GM12878 (cell line): ENCODE measurements around the gene ASB15. TPM values are rescaled to one million over a fixed set of nuclear protein-coding genes. Genes with fewer than 3 reads are reported as not detected.

Source experiments
- ATAC-seq: fragments of 200-7000 bp; cut with Tn5 transposase; 3 replicates; pipeline ENCODE4 v1.9.1; 2020; ENCODE audit warnings: mild to moderate bottlenecking, moderate library complexity
- BruUV-seq: library from RNA; stranded (reverse); fragments of 400-500 nt; replicated peaks from 2 replicates; lab custom pipeline; 2021; lab: Mats Ljungman, UMichigan
- CTCF ChIA-PET: fragments of 300-600 bp; sonication (Branson Sonifier 250); formaldehyde crosslinking; extraction: SDS; loops from one replicate; lab custom pipeline; 2021; ENCODE audit warnings: inconsistent platforms; lab: Yijun Ruan, JAX
- POLR2A ChIA-PET: fragments of 350-600 bp; formaldehyde crosslinking; extraction: SDS; loops from one replicate; lab custom pipeline; 2021; ENCODE audit warnings: inconsistent platforms; lab: Charles Lee
- RAD21 ChIA-PET: fragments of 300-600 bp; sonication (Branson Sonifier 250); formaldehyde crosslinking; loops from one replicate; lab custom pipeline; 2023; ENCODE audit warnings: antibody characterized with exemption; ENCODE audit not compliant: unreplicated experiment; lab: Charles Lee
- SMC1A ChIA-PET: fragments of 300-600 bp; sonication (Branson Sonifier 250); formaldehyde crosslinking; loops from one replicate; lab custom pipeline; 2023; ENCODE audit not compliant: unreplicated experiment, uncharacterized antibody; lab: Charles Lee
- DNase-seq: peaks from one replicate; pipeline ENCODE4 v3.0.0-alpha.2; 2011; ENCODE audit warnings: low read depth, low spot score
- FAIRE-seq: peaks from 3 replicates; lab custom pipeline; 2011; peaks lifted over from hg19 to GRCh38; lab: Jason Lieb, UNC
- H2AFZ ChIP-seq: 2 replicates; pipeline ENCODE4 v1.6.0; 2011; ENCODE audit warnings: low read depth, low read length, control low read depth; ENCODE audit not compliant: control insufficient read depth
- H3K27ac ChIP-seq: 2 replicates; pipeline ENCODE4 v1.5.1; 2011; ENCODE audit warnings: control low read depth; ENCODE audit not compliant: control insufficient read depth, insufficient read depth
- H3K27me3 ChIP-seq, 2 experiments: replicated peaks in 1 of 2; 2 replicates each; pipeline versions ENCODE4 v1.6.0 to v1.6.1; 2011; ENCODE audit warnings: low read length in 1 of 2; ENCODE audit not compliant: control insufficient read depth in 2 of 2, insufficient read depth in 2 of 2
- H3K36me3 ChIP-seq, 2 experiments: 2 replicates each; pipeline ENCODE4 v1.5.1; 2011; ENCODE audit warnings: low read length in 1 of 2; ENCODE audit not compliant: control insufficient read depth in 2 of 2, insufficient read depth in 2 of 2
- H3K4me1 ChIP-seq: 2 replicates; pipeline ENCODE4 v1.6.1; 2011; ENCODE audit warnings: mild to moderate bottlenecking, low read length, moderate library complexity, mixed read lengths; ENCODE audit not compliant: control insufficient read depth, insufficient read depth
- H3K4me2 ChIP-seq: 2 replicates; pipeline ENCODE4 v1.6.0; 2011; ENCODE audit warnings: control low read depth; ENCODE audit not compliant: control insufficient read depth, insufficient read depth
- H3K4me3 ChIP-seq: fragments of 200-600 bp; sonication (generic); 2 replicates; pipeline ENCODE4 v1.5.1; 2016
- H3K79me2 ChIP-seq: 2 replicates; pipeline ENCODE4 v1.6.0; 2011; ENCODE audit warnings: low read length; ENCODE audit not compliant: control insufficient read depth, insufficient read depth
- H3K9ac ChIP-seq: 2 replicates; pipeline ENCODE4 v1.8.0; 2011; ENCODE audit warnings: low read length, control low read depth, mixed read lengths; ENCODE audit not compliant: control insufficient read depth, insufficient read depth
- H3K9me3 ChIP-seq: replicated peaks from 3 replicates; pipeline ENCODE4 v1.5.1; 2011; ENCODE audit warnings: mild to moderate bottlenecking, low read length; ENCODE audit not compliant: control insufficient read depth, insufficient read depth
- H4K20me1 ChIP-seq: 2 replicates; pipeline ENCODE4 v1.6.0; 2011; ENCODE audit not compliant: control insufficient read depth, insufficient read depth
- BHLHE40 ChIP-seq, 2 experiments: fragments of 450-650 bp in 1 of 2; IDR thresholded peaks; 2 replicates each; pipeline ENCODE4 v1.6.1; 2011 to 2017; ENCODE audit warnings: low read depth in 2 of 2, borderline replicate concordance in 1 of 2, improper control_type of control experiment in 1 of 2, low read length in 1 of 2, mild to moderate bottlenecking in 1 of 2
- CBFB ChIP-seq: IDR thresholded peaks from 2 replicates; pipeline ENCODE4 v1.6.1; 2016; ENCODE audit warnings: antibody characterized with exemption, low read depth
- ELK1 ChIP-seq: IDR thresholded peaks from 2 replicates; pipeline ENCODE4 v1.6.1; 2012; ENCODE audit warnings: low read depth, low read length, improper control_type of control experiment
- HDAC6 ChIP-seq: fragments of 200-600 bp; sonication (generic); IDR thresholded peaks from one replicate; pipeline ENCODE4 v1.8.0; 2017; ENCODE audit warnings: antibody characterized with exemption; ENCODE audit not compliant: unreplicated experiment
- IKZF1 ChIP-seq: fragments of 450-650 bp; conservative IDR thresholded peaks from 2 replicates; pipeline ENCODE4 v1.6.1; 2017; ENCODE audit warnings: antibody characterized with exemption, mild to moderate bottlenecking
- RB1 ChIP-seq: fragments of 450-650 bp; formaldehyde crosslinking; IDR thresholded peaks from 2 replicates; pipeline ENCODE4 v1.6.1; 2017; ENCODE audit warnings: mild to moderate bottlenecking, borderline replicate concordance
- RCOR1 ChIP-seq: conservative IDR thresholded peaks from 2 replicates; pipeline ENCODE4 v1.6.1; 2012; ENCODE audit warnings: low read depth, low read length, improper control_type of control experiment
- RELA ChIP-seq: fragments of 450-650 bp; IDR thresholded peaks from 2 replicates; pipeline ENCODE4 v1.8.0; 2014; ENCODE audit warnings: borderline replicate concordance; ENCODE audit not compliant: partially characterized antibody
- SMAD1 ChIP-seq: fragments of 450-650 bp; IDR thresholded peaks from 2 replicates; pipeline ENCODE4 v1.6.1; 2018; ENCODE audit warnings: mild to moderate bottlenecking, low read depth; ENCODE audit not compliant: partially characterized antibody
- SMARCA5 ChIP-seq: fragments of 450-650 bp; IDR thresholded peaks from 2 replicates; pipeline ENCODE4 v1.6.1; 2017; ENCODE audit warnings: mild to moderate bottlenecking
- SMC3 ChIP-seq: IDR thresholded peaks from 2 replicates; pipeline ENCODE4 v1.6.1; 2011; ENCODE audit warnings: low read length, improper control_type of control experiment, borderline replicate concordance
- SRF ChIP-seq, 2 experiments: IDR thresholded peaks; 2 replicates each; pipeline ENCODE4 v1.6.1; 2011; ENCODE audit warnings: low read depth in 2 of 2, low read length in 2 of 2, mild to moderate bottlenecking in 1 of 2, moderate library complexity in 1 of 2
- STAT1 ChIP-seq: fragments of 450-650 bp; conservative IDR thresholded peaks from 2 replicates; pipeline ENCODE4 v1.6.1; 2014; ENCODE audit warnings: antibody characterized with exemption, mild to moderate bottlenecking
- USF1 ChIP-seq: IDR thresholded peaks from 2 replicates; pipeline ENCODE4 v1.6.1; 2011; ENCODE audit warnings: borderline replicate concordance, low read depth, mild to moderate bottlenecking, moderate library complexity, mixed read lengths, low read length; ENCODE audit not compliant: insufficient read depth; ENCODE audit errors: extremely low read length
- ZNF384 ChIP-seq: IDR thresholded peaks from 2 replicates; pipeline ENCODE4 v1.6.1; 2012; ENCODE audit warnings: low read depth, mild to moderate bottlenecking, low read length, improper control_type of control experiment, borderline replicate concordance
- ZNF622 ChIP-seq: fragments of 450-650 bp; IDR thresholded peaks from 2 replicates; pipeline ENCODE4 v1.6.1; 2017; ENCODE audit warnings: mild to moderate bottlenecking, inconsistent platforms
- WGBS: methylation state at CpG from one replicate; pipeline ENCODE4 v1.1.6; 2016; ENCODE audit warnings: low lambda C conversion rate; ENCODE audit not compliant: insufficient replicate concordance, insufficient coverage; ENCODE audit errors: missing lambda C conversion rate; 5-methylcytosine and 5-hydroxymethylcytosine counted together
- in situ Hi-C: fragments of 300-500 bp; cut with MboI; formaldehyde crosslinking; loops from 9 replicates; pipeline ENCODE4 v1.14.3; 2018; ENCODE audit warnings: mixed read lengths
- intact Hi-C: fragments of 100-400 bp; cut with micrococcal nuclease; formaldehyde crosslinking; loops from one replicate; pipeline ENCODE4 v1.14.2; 2022; ENCODE audit not compliant: unreplicated experiment
- polyA plus RNA-seq, 11 experiments: library from polyadenylated mRNA; depleted of rRNA in 4 of 11; unstranded in 6 of 11; stranded (reverse) in 5 of 11; fragments of >200 nt; fragmentation: Nextera tagmentation in 4 of 11; fragmentation: Illumina TruSeq in 1 of 11; extraction: Ambion mirVana in 4 of 11; extraction: Trizol in 1 of 11; gene quantifications; 1 replicate in 1 of 11; 2 replicates in 10 of 11; pipeline versions ENCODE4 v1.2.1 to v1.2.3, GENCODE V29; 2011 to 2016; ENCODE audit warnings: inconsistent platforms in 2 of 11, missing spikeins in 2 of 11, low read depth in 1 of 11
- total RNA-seq, 4 experiments: library from RNA; depleted of rRNA in 3 of 4; stranded (reverse); fragments of >200 nt in 3 of 4; fragmentation: Illumina TruSeq in 1 of 4; extraction: Trizol in 1 of 4; gene quantifications; 2 replicates each; pipeline versions ENCODE4 v1.2.1 to v1.2.3, GENCODE V29; 2013 to 2021
- TF ChIP-seq, protein P1 (sequence below): fragments of 450-650 bp; conservative IDR thresholded peaks from 2 replicates; pipeline ENCODE4 v1.6.1; 2017; ENCODE audit warnings: mild to moderate bottlenecking, moderate library complexity

Gene ASB15
- total and polyA plus RNA-seq, 10 of the 15 experiments (the other 5 are each of a cell fraction or from before 2014, with no cell fraction given) = not detected

DNA sequence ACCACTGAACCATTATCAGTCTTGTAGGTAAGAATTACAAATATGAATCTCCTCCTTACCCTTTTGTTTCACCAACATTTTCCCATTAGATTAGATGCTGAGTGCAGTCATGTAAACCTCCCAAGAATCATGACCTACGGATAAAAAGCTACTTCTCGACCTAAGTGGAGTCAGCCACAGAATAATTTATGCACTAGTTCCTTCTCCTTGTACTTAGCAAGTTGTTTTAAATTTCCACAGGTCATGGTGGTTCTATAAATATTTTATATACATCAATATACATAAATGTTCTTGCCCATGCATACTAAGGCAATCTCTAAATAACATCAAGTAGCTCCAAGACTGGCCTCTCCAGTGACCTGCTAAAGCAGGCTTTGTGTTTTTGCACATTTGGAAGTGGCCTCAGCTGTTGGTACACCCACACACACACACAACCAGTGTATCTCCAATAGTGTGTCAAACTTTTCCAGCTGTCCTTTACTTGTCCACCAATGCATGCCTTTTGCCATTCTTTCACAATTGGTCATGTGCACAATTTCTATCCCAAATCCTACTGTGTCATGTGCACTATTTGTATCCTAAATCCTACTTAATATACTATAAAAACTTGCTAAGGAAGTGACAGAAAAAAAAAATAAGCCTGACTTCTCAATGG, 75.6 kb downstream of the ASB15 start (continued):
- TF ChIP-seq, protein P1, sequence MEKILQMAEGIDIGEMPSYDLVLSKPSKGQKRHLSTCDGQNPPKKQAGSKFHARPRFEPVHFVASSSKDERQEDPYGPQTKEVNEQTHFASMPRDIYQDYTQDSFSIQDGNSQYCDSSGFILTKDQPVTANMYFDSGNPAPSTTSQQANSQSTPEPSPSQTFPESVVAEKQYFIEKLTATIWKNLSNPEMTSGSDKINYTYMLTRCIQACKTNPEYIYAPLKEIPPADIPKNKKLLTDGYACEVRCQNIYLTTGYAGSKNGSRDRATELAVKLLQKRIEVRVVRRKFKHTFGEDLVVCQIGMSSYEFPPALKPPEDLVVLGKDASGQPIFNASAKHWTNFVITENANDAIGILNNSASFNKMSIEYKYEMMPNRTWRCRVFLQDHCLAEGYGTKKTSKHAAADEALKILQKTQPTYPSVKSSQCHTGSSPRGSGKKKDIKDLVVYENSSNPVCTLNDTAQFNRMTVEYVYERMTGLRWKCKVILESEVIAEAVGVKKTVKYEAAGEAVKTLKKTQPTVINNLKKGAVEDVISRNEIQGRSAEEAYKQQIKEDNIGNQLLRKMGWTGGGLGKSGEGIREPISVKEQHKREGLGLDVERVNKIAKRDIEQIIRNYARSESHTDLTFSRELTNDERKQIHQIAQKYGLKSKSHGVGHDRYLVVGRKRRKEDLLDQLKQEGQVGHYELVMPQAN = no peak
- TF ChIP-seq CBFB (no peak), STAT1 (no peak)

- no TSS peak for BruUV-seq
- in situ Hi-C loops (no loop called here), intact Hi-C loops (no loop called here)
- Histone ChIP-seq H3K9ac (no peak overlapping the region), H3K27me3 (no peaks in the 10 kb centered on the region), H4K20me1 (no peaks in the 10 kb centered on the region), H3K4me3 (no peak overlapping the region), H3K27ac (no peak overlapping the region), H2AFZ (no peak overlapping the region), H3K4me1 (no peaks in the 10 kb centered on the region), H3K9me3 (no peaks in the 10 kb centered on the region), H3K79me2 (no peaks in the 10 kb centered on the region), H3K4me2 (no peak overlapping the region), H3K36me3 (no peaks in the 10 kb centered on the region; a peak in 1 of 4 replicates)
- 97% methylated on average over 3 of the region's 3 CpGs for WGBS
- FAIRE-seq (no peak), ATAC-seq (no peak), DNase-seq (no peak)
- SMC1A ChIA-PET = interaction anchor here (0.6 to 1.5 kb wide), 2 partner anchors 193 to 1610 kb away, joined by 4 to 5 read pairs; no protein-coding TSS in a partner anchor
- POLR2A ChIA-PET = no interaction called here
- RAD21 ChIA-PET = interaction anchor here (1.6 to 1.7 kb wide), 2 partner anchors 10 to 193 kb away, joined by 3 to 4 read pairs; no protein-coding TSS in a partner anchor
- CTCF ChIA-PET = interaction anchor here (0.9 to 3.3 kb wide), 4 partner anchors 10 to 193 kb away, joined by 4 to 22 read pairs (median 7); no protein-coding TSS in a partner anchor
- TF ChIP-seq USF1 = no peak
- no peak for TF ChIP-seq HDAC6
- TF ChIP-seq RCOR1 = no peak
- no peak for TF ChIP-seq ZNF622
- TF ChIP-seq SMAD1 = no peak
- no peak for TF ChIP-seq IKZF1
- no peak for TF ChIP-seq ZNF384
- TF ChIP-seq SMC3 = no peak
- TF ChIP-seq BHLHE40 (IDR thresholded peaks at IDR 0.05; ENCODE audit: borderline replicate concordance in 1 of 2, low read depth in 2 of 2, low read length in 1 of 2) = no peak
- TF ChIP-seq SRF (IDR thresholded peaks at IDR 0.05; ENCODE audit: low read depth in 2 of 2, low read length in 2 of 2) = no peak
- TF ChIP-seq RELA = no peak
- TF ChIP-seq ELK1 = no peak
- TF ChIP-seq RB1 = no peak
- no peak for TF ChIP-seq SMARCA5
These were observed 78.0 kb downstream of the ASB15 start for GRCh38 chr7:123679614-123680013.
